ENCODE results near the gene OSBP2.

Gene OSBP2

DNA sequence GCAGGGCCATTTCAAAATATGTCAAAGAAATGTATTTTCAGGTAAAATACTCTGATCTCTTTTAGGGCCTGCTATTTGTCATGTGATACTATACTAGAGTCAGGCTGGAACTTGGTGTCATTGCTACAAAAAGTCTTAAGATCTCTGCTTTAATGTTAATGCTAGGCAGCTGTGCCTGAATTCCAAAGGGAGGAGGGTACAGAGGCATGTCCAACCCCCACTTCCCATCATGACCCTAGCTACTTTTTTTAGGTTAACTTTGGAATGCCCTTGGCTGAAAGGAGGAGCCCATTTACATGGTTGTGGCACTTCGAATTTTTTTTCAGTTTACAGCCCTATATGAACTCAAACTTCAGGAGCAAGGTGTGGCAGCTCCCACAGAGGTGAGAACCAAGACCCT lies 58.1 kb downstream of the OSBP2 start:
- TF ChIP-seq, protein P1, sequence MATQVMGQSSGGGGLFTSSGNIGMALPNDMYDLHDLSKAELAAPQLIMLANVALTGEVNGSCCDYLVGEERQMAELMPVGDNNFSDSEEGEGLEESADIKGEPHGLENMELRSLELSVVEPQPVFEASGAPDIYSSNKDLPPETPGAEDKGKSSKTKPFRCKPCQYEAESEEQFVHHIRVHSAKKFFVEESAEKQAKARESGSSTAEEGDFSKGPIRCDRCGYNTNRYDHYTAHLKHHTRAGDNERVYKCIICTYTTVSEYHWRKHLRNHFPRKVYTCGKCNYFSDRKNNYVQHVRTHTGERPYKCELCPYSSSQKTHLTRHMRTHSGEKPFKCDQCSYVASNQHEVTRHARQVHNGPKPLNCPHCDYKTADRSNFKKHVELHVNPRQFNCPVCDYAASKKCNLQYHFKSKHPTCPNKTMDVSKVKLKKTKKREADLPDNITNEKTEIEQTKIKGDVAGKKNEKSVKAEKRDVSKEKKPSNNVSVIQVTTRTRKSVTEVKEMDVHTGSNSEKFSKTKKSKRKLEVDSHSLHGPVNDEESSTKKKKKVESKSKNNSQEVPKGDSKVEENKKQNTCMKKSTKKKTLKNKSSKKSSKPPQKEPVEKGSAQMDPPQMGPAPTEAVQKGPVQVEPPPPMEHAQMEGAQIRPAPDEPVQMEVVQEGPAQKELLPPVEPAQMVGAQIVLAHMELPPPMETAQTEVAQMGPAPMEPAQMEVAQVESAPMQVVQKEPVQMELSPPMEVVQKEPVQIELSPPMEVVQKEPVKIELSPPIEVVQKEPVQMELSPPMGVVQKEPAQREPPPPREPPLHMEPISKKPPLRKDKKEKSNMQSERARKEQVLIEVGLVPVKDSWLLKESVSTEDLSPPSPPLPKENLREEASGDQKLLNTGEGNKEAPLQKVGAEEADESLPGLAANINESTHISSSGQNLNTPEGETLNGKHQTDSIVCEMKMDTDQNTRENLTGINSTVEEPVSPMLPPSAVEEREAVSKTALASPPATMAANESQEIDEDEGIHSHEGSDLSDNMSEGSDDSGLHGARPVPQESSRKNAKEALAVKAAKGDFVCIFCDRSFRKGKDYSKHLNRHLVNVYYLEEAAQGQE (IDR thresholded peaks at IDR 0.05; ENCODE audit: low read depth): no peak
- TF ChIP-seq ZBTB7A (IDR thresholded peaks at IDR 0.05; ENCODE audit: low read depth): no peak
- no peak for TF ChIP-seq CEBPB (IDR thresholded peaks at IDR 0.05)
- TF ChIP-seq NFIC (IDR thresholded peaks at IDR 0.05): no peak
- TF ChIP-seq MAX (IDR thresholded peaks at IDR 0.05): no peak
- TF ChIP-seq FOXM1 (IDR thresholded peaks at IDR 0.05; ENCODE audit: borderline replicate concordance, low read depth): no peak
- TF ChIP-seq EGR1 (IDR thresholded peaks at IDR 0.05): no peak
- no peak for TF ChIP-seq EP300 (IDR thresholded peaks at IDR 0.05; ENCODE audit: borderline replicate concordance)
- no peak for TF ChIP-seq YY1 (IDR thresholded peaks at IDR 0.05; ENCODE audit: low read depth)
- TF ChIP-seq TCF12 (IDR thresholded peaks at IDR 0.05; ENCODE audit: low read depth): no peak
- no peak for TF ChIP-seq CREB1 (IDR thresholded peaks at IDR 0.05; ENCODE audit: low read depth)
- TF ChIP-seq, protein P2, sequence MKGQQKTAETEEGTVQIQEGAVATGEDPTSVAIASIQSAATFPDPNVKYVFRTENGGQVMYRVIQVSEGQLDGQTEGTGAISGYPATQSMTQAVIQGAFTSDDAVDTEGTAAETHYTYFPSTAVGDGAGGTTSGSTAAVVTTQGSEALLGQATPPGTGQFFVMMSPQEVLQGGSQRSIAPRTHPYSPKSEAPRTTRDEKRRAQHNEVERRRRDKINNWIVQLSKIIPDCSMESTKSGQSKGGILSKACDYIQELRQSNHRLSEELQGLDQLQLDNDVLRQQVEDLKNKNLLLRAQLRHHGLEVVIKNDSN (IDR thresholded peaks at IDR 0.05): no peak

DNA sequence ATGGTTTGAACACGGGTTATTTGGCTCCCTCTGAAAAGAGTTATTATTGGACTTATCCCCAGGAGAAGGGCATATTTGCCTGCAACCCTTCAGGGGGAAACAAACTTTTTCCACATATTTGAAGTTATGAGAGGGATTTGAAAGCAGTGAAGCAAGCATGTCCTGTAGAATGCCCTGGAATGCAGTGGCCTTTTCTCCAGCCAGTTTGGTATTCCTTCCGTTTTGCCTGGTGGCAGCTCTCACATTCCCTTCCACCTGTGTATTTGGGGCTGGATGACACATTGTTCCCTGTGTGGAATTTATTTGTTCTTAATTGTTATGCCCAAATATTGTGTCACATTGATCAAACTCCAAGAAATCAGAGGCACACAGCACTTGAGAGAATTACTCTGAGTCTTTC lies 59.0 kb downstream of the OSBP2 start:
- no peak for TF ChIP-seq EP300 (IDR thresholded peaks at IDR 0.05; ENCODE audit: borderline replicate concordance)
- TF ChIP-seq, protein P1 (IDR thresholded peaks at IDR 0.05; ENCODE audit: low read depth): no peak
- TF ChIP-seq TAF1 (IDR thresholded peaks at IDR 0.05; ENCODE audit: low read depth): no peak
- TF ChIP-seq NFIC (IDR thresholded peaks at IDR 0.05): no peak
- TF ChIP-seq ZBTB7A (IDR thresholded peaks at IDR 0.05; ENCODE audit: low read depth): no peak
- no peak for TF ChIP-seq FOXM1 (IDR thresholded peaks at IDR 0.05; ENCODE audit: borderline replicate concordance, low read depth)
- TF ChIP-seq RAD21 (IDR thresholded peaks at IDR 0.05; ENCODE audit: low read depth): no peak
- TF ChIP-seq YY1 (IDR thresholded peaks at IDR 0.05; ENCODE audit: low read depth): no peak
- no peak for TF ChIP-seq EGR1 (IDR thresholded peaks at IDR 0.05)
- TF ChIP-seq TCF12 (IDR thresholded peaks at IDR 0.05; ENCODE audit: low read depth): no peak
- no peak for TF ChIP-seq MAX (IDR thresholded peaks at IDR 0.05)
- TF ChIP-seq CEBPB (IDR thresholded peaks at IDR 0.05): no peak
- TF ChIP-seq, protein P2 (IDR thresholded peaks at IDR 0.05): no peak
- no peak for TF ChIP-seq TEAD4 (IDR thresholded peaks at IDR 0.05)
- TF ChIP-seq CREB1 (IDR thresholded peaks at IDR 0.05; ENCODE audit: low read depth): no peak

DNA sequence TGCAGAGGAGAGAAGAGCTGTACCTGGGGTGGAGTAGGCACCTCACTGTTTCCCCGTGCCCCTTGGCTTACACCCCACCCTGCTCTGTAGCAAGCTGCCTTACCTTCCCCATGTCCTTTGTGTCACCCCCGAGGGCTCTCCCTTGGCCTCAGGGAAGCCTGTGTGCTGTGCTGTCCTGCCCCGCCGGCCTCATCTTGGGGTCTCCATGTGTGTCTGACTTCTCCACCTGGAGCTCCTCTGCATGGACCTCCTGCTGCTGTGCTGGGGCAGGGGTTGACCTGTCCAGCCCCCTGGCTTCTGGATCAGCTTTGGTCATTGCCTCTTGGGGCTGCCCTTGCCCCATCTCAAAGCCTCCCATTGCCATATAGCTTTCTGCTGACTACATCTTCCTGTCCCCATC lies 59.8 kb downstream of the OSBP2 start:
- TF ChIP-seq, protein P2 (IDR thresholded peaks at IDR 0.05): no peak
- TF ChIP-seq FOXM1 (IDR thresholded peaks at IDR 0.05; ENCODE audit: borderline replicate concordance, low read depth) (no peak), NFIC (IDR thresholded peaks at IDR 0.05) (no peak), EP300 (IDR thresholded peaks at IDR 0.05; ENCODE audit: borderline replicate concordance) (no peak), MAX (IDR thresholded peaks at IDR 0.05) (no peak), TCF12 (IDR thresholded peaks at IDR 0.05; ENCODE audit: low read depth) (no peak), TEAD4 (IDR thresholded peaks at IDR 0.05) (no peak), EGR1 (IDR thresholded peaks at IDR 0.05) (no peak), TAF1 (IDR thresholded peaks at IDR 0.05; ENCODE audit: low read depth) (no peak), CEBPB (IDR thresholded peaks at IDR 0.05) (no peak), ZBTB7A (IDR thresholded peaks at IDR 0.05; ENCODE audit: low read depth) (no peak), YY1 (IDR thresholded peaks at IDR 0.05; ENCODE audit: low read depth) (no peak), CREB1 (IDR thresholded peaks at IDR 0.05; ENCODE audit: low read depth) (no peak), RAD21 (IDR thresholded peaks at IDR 0.05; ENCODE audit: low read depth) (no peak)
- TF ChIP-seq, protein P1 (IDR thresholded peaks at IDR 0.05; ENCODE audit: low read depth): no peak

Measured in Ishikawa (cell line).